ENCODE measurements around the gene KRTAP10-8. TPM values are rescaled to one million over a fixed set of nuclear protein-coding genes. Genes with fewer than 3 reads are reported as not detected.

The KRTAP10-8 gene
- total RNA-seq, 2 experiments from 2014 or later: not detected

Other genes with a start within 250 kb of the KRTAP10-8 start
- 1 to 10 TPM; 3.7 to 3.8 TPM for gene LRRC3, start 156.6 kb upstream of the KRTAP10-8 start, total RNA-seq
- not detected for gene KRTAP10-1, start 71.9 kb upstream of the KRTAP10-8 start, total RNA-seq
- gene KRTAP10-2, start 60.6 kb upstream of the KRTAP10-8 start, total RNA-seq: not detected
- gene KRTAP10-3, start 53.3 kb upstream of the KRTAP10-8 start, total RNA-seq: not detected
- not detected for gene KRTAP10-4, start 38.4 kb upstream of the KRTAP10-8 start, total RNA-seq
- not detected for gene KRTAP10-5, start 31.5 kb upstream of the KRTAP10-8 start, total RNA-seq
- not detected for gene KRTAP10-6, start 19.6 kb upstream of the KRTAP10-8 start, total RNA-seq
- not detected for gene KRTAP10-7, start 11.5 kb upstream of the KRTAP10-8 start, total RNA-seq
- not detected for gene KRTAP10-9, start 15.0 kb downstream of the KRTAP10-8 start, total RNA-seq
- gene KRTAP10-10, start 25.3 kb downstream of the KRTAP10-8 start, total RNA-seq: not detected
- gene KRTAP10-11, start 34.3 kb downstream of the KRTAP10-8 start, total RNA-seq: not detected
- not detected for gene KRTAP12-4, start 42.6 kb downstream of the KRTAP10-8 start, total RNA-seq
- gene KRTAP12-3, start 45.9 kb downstream of the KRTAP10-8 start, total RNA-seq: not detected
- gene KRTAP12-2, start 54.8 kb downstream of the KRTAP10-8 start, total RNA-seq: not detected
- gene KRTAP12-1, start 70.1 kb downstream of the KRTAP10-8 start, total RNA-seq: not detected
- not detected for gene KRTAP10-12, start 85.1 kb downstream of the KRTAP10-8 start, total RNA-seq
- gene TSPEAR, start 99.5 kb downstream of the KRTAP10-8 start, total RNA-seq: not detected
- gene UBE2G2, start 189.7 kb downstream of the KRTAP10-8 start, total RNA-seq: 10 to 100 TPM; 70.7 to 74.0 TPM
- 10 to 100 TPM; 86.5 to 89.0 TPM for gene SUMO3, start 206.0 kb downstream of the KRTAP10-8 start, total RNA-seq

Measured in activated CD4-positive, alpha-beta memory T cell treated with anti-CD3 and anti-CD28 coated beads, Interleukin-2, amount 10 ng/mL, durations not matched to agents 7 days and 5 days (primary cell).